ENCODE results near the gene SCAPER. TPM values are rescaled to one million over a fixed set of nuclear protein-coding genes. Genes with fewer than 3 reads are reported as not detected.
A peak's percentile ranks its signal among the peaks of the same experiment; 100 is the strongest.

The SCAPER gene
- total and polyA plus RNA-seq, 2 donors: 15.7 to 15.9 TPM

DNA sequence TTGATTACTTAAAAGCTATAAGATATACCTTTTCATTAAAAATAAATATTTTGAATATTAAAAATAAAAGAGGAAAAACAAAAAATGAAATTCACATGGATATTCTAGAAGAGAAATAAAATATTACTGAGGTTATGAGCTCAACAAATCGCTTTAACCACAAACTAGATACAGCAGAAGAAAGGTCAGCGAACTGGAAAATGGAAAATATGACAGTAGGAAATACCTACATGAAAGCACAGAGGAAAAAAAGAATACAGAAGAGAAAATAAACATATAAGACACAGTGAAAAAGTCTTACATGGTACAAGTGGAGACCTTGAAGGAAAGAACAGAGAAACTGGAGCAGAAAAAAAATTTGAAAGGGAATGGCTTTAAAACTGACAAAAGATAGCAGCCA is 33.2 kb downstream of the SCAPER start:
- H3K27me3 ChIP-seq (ENCODE audit: control insufficient read depth in 2 of 2, insufficient read depth in 1 of 2, low read length in 1 of 2): no peaks in the 10 kb centered on the region
- H3K27ac ChIP-seq (ENCODE audit: low read depth in 1 of 2, low read length in 1 of 2): no peak overlapping the region
- no peaks in the 10 kb centered on the region for H3K4me1 ChIP-seq (ENCODE audit: control insufficient read depth in 2 of 2, insufficient read depth in 2 of 2, low read length in 2 of 2)
- H3K36me3 ChIP-seq (ENCODE audit: control insufficient read depth in 2 of 2, insufficient read depth in 2 of 2, low read length in 1 of 2): peaks cover 0 to 7% of the 10 kb centered on the region in 2 donors
- DNase-seq (ENCODE audit: low read depth in 6 of 9, low spot score in 9 of 9): peak in 1 of 9 donors; percentile 13
- no peak overlapping the region for H3K4me3 ChIP-seq (ENCODE audit: low read length in 2 of 2)
- WGBS: 86% methylated on average over 2 of the region's 2 CpGs
- no peaks in the 10 kb centered on the region for H3K9me3 ChIP-seq (ENCODE audit: control insufficient read depth in 2 of 2, insufficient read depth in 1 of 2, low read length in 1 of 2)

DNA sequence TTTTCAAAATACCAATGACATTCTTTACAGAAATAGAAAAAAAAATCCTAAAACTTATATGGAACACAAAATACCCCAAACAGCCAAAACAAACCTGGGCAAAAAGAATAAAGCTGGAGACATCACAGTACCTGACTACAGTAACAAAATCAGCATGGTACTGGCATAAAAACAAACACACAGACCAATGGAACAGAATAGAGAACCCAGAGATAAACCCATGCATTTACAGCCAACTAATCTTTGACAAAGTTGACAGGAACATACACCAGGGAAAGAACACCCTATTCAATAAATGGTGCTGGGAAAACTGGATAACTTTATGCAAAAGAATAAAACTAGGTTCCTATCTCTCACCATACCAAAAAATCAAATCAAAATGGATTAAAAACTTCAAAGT is 36.4 kb downstream of the SCAPER start:
- H3K4me3 ChIP-seq (ENCODE audit: low read length in 2 of 2): no peak overlapping the region
- H3K4me1 ChIP-seq (ENCODE audit: control insufficient read depth in 2 of 2, insufficient read depth in 2 of 2, low read length in 2 of 2): no peaks in the 10 kb centered on the region
- no peak for DNase-seq (ENCODE audit: low read depth in 6 of 9, low spot score in 9 of 9)
- H3K36me3 ChIP-seq (ENCODE audit: control insufficient read depth in 2 of 2, insufficient read depth in 2 of 2, low read length in 1 of 2): no peaks in the 10 kb centered on the region
- H3K27me3 ChIP-seq (ENCODE audit: control insufficient read depth in 2 of 2, insufficient read depth in 1 of 2, low read length in 1 of 2): no peaks in the 10 kb centered on the region
- no peaks in the 10 kb centered on the region for H3K9me3 ChIP-seq (ENCODE audit: control insufficient read depth in 2 of 2, insufficient read depth in 1 of 2, low read length in 1 of 2)
- H3K27ac ChIP-seq (ENCODE audit: low read depth in 1 of 2, low read length in 1 of 2): no peak overlapping the region

DNA sequence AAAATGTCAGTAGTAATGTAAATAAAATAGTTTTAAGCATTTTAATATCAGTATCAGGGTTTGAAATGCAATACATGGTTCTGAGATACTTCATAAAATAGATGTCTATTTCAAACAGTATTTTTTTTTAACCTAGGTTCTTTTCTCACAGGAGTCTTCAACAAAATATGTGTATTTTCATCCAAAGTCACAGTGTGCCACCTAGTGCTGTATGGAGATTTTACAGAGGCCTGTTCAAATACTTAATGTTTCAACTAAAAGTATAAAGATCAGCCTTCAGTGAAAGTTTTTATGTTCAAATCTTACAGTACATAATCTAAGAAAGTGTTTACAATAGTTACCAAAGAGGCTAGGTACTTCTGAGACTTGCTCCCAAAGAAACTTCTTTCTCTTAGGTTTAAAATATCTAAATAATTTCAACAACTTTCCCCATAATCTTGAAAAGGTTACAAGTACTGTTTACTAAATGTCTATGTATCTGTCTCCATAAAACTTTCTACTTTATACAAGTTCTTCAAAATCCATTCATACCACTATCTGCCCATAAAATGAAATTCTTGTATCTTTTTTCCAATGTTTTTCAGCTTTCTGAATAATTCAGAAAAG is 38.3 kb downstream of the SCAPER start:
- Histone ChIP-seq H3K4me3 (ENCODE audit: low read length in 2 of 2) (no peak overlapping the region), H3K9me3 (ENCODE audit: control insufficient read depth in 2 of 2, insufficient read depth in 1 of 2, low read length in 1 of 2) (no peaks in the 10 kb centered on the region), H3K27me3 (ENCODE audit: control insufficient read depth in 2 of 2, insufficient read depth in 1 of 2, low read length in 1 of 2) (no peaks in the 10 kb centered on the region), H3K27ac (ENCODE audit: low read depth in 1 of 2, low read length in 1 of 2) (no peak overlapping the region), H3K36me3 (ENCODE audit: control insufficient read depth in 2 of 2, insufficient read depth in 2 of 2, low read length in 1 of 2) (no peaks in the 10 kb centered on the region), H3K4me1 (ENCODE audit: control insufficient read depth in 2 of 2, insufficient read depth in 2 of 2, low read length in 2 of 2) (no peaks in the 10 kb centered on the region)
- DNase-seq (ENCODE audit: low read depth in 6 of 9, low spot score in 9 of 9): peak in 7 of 9 donors; percentile 6 to 50 (median 19)

DNA sequence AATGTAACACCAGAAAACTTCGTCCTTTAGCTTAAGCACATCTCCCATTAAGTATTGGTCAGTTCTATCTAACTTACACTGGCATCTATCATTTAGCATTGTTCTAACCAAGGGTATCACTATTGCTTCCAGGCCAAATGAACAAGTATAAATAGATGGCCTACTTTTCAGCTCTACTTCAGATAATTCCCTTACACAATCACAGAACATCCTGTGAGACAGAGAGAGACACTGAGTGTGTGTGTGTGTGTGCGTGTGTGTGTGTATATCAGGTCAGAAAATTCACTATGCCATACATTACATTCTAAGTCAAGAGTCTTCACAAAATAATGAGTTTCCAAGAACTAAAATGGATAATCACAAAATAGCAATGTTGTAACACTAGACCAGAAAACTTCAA is 39.1 kb downstream of the SCAPER start:
- no peak overlapping the region for H3K4me3 ChIP-seq (ENCODE audit: low read length in 2 of 2)
- H3K9me3 ChIP-seq (ENCODE audit: control insufficient read depth in 2 of 2, insufficient read depth in 1 of 2, low read length in 1 of 2): no peaks in the 10 kb centered on the region
- no peaks in the 10 kb centered on the region for H3K27me3 ChIP-seq (ENCODE audit: control insufficient read depth in 2 of 2, insufficient read depth in 1 of 2, low read length in 1 of 2)
- 95% methylated on average over 2 of the region's 2 CpGs for WGBS
- H3K27ac ChIP-seq (ENCODE audit: low read depth in 1 of 2, low read length in 1 of 2): no peak overlapping the region
- no peaks in the 10 kb centered on the region for H3K4me1 ChIP-seq (ENCODE audit: control insufficient read depth in 2 of 2, insufficient read depth in 2 of 2, low read length in 2 of 2)
- DNase-seq (ENCODE audit: low read depth in 6 of 9, low spot score in 9 of 9): peak in 1 of 9 donors; percentile 20
- H3K36me3 ChIP-seq (ENCODE audit: control insufficient read depth in 2 of 2, insufficient read depth in 2 of 2, low read length in 1 of 2): no peaks in the 10 kb centered on the region

DNA sequence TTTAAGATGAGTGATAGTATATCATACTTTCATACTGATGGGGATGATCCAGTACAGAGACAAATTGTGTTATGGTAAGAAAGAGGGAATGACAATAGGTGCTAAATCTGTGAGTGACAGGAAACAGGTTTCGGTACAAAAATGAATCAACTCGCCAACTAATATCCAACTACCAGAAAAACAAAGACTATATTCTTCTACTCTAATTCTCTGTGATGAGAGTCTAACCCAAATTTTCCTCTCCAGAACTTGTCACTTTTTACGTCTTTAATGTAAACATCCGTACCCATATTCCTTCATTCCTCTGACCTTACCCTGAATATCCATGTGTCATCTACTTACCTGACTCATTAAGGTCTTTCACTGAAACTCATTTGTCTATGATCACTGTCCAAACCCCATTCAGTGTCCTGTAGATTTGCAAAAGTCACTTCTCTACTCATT is 39.6 kb downstream of the SCAPER start:
- Histone ChIP-seq H3K9me3 (ENCODE audit: control insufficient read depth in 2 of 2, insufficient read depth in 1 of 2, low read length in 1 of 2) (no peaks in the 10 kb centered on the region), H3K27me3 (ENCODE audit: control insufficient read depth in 2 of 2, insufficient read depth in 1 of 2, low read length in 1 of 2) (no peaks in the 10 kb centered on the region), H3K4me3 (ENCODE audit: low read length in 2 of 2) (no peak overlapping the region), H3K4me1 (ENCODE audit: control insufficient read depth in 2 of 2, insufficient read depth in 2 of 2, low read length in 2 of 2) (no peaks in the 10 kb centered on the region), H3K36me3 (ENCODE audit: control insufficient read depth in 2 of 2, insufficient read depth in 2 of 2, low read length in 1 of 2) (no peaks in the 10 kb centered on the region), H3K27ac (ENCODE audit: low read depth in 1 of 2, low read length in 1 of 2) (no peak overlapping the region)
- DNase-seq (ENCODE audit: low read depth in 6 of 9, low spot score in 9 of 9): no peak
- WGBS: 85% methylated on average over 4 of the region's 4 CpGs

DNA sequence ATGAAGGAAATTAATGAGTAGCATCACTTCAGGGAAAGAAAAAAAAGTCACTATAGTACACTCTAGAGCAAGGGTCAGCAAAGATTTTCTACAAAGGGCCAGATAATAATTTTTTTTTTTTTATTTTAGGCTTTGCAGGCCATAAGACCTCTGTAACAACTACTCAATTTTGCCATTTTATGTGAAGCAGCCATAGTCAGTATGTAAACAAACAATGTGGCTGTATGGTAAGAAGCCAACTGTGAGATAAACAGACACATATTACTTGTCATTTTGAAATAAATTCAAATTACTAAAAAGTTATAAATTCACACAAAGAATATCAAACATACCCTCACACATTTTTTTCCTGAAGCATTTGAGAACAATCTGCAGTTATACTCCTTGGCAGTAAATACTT is 40.6 kb downstream of the SCAPER start:
- no peaks in the 10 kb centered on the region for H3K4me1 ChIP-seq (ENCODE audit: control insufficient read depth in 2 of 2, insufficient read depth in 2 of 2, low read length in 2 of 2)
- no peak for DNase-seq (ENCODE audit: low read depth in 6 of 9, low spot score in 9 of 9)
- H3K9me3 ChIP-seq (ENCODE audit: control insufficient read depth in 2 of 2, insufficient read depth in 1 of 2, low read length in 1 of 2): no peaks in the 10 kb centered on the region
- no peaks in the 10 kb centered on the region for H3K36me3 ChIP-seq (ENCODE audit: control insufficient read depth in 2 of 2, insufficient read depth in 2 of 2, low read length in 1 of 2)
- no peak overlapping the region for H3K4me3 ChIP-seq (ENCODE audit: low read length in 2 of 2)
- no peak overlapping the region for H3K27ac ChIP-seq (ENCODE audit: low read depth in 1 of 2, low read length in 1 of 2)
- H3K27me3 ChIP-seq (ENCODE audit: control insufficient read depth in 2 of 2, insufficient read depth in 1 of 2, low read length in 1 of 2): no peaks in the 10 kb centered on the region

DNA sequence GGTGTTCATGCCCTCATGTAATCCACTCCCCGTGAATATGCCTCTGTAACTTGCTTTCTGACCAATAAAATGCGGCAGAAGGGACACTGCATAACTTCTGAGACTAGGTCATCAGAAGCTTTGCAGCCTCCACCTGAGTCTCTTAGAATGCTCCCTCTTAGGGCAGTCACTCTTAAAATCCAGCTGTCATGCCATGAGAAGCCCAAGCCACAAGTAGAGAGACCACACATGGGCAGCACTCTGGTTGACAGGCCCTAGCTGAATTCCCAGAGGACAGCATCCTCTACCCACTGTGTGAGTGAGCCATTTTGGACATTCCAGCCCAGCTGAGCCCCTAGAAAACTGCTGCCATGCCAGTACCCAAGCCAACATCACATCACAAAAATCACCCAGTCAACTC is 41.4 kb downstream of the SCAPER start:
- H3K4me3 ChIP-seq (ENCODE audit: low read length in 2 of 2): no peak overlapping the region
- no peaks in the 10 kb centered on the region for H3K36me3 ChIP-seq (ENCODE audit: control insufficient read depth in 2 of 2, insufficient read depth in 2 of 2, low read length in 1 of 2)
- DNase-seq (ENCODE audit: low read depth in 6 of 9, low spot score in 9 of 9): no peak
- no peak overlapping the region for H3K27ac ChIP-seq (ENCODE audit: low read depth in 1 of 2, low read length in 1 of 2)
- H3K27me3 ChIP-seq (ENCODE audit: control insufficient read depth in 2 of 2, insufficient read depth in 1 of 2, low read length in 1 of 2): no peaks in the 10 kb centered on the region
- H3K9me3 ChIP-seq (ENCODE audit: control insufficient read depth in 2 of 2, insufficient read depth in 1 of 2, low read length in 1 of 2): no peaks in the 10 kb centered on the region
- H3K4me1 ChIP-seq (ENCODE audit: control insufficient read depth in 2 of 2, insufficient read depth in 2 of 2, low read length in 2 of 2): no peaks in the 10 kb centered on the region
- WGBS: 98% methylated on average over 2 of the region's 2 CpGs

DNA sequence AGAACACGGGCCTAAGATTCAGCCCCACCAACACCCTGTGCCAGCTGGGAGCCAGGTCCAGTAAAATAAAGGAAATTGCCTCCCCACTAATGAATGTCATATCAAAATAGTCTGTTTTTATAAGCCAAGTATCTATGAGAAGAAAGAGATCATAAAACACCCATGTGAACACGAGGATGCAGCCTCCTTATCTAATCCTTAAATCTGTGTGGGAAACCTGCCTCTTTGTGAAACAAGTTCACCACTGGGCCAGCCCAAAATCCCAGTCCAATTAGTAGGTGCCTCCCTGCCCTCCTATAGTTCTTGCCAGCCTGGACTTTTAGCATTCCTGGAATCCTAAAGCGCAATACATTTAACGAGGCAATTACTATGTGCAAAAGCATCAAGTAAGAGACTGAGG is 42.0 kb downstream of the SCAPER start:
- Histone ChIP-seq H3K27me3 (ENCODE audit: control insufficient read depth in 2 of 2, insufficient read depth in 1 of 2, low read length in 1 of 2) (no peaks in the 10 kb centered on the region), H3K9me3 (ENCODE audit: control insufficient read depth in 2 of 2, insufficient read depth in 1 of 2, low read length in 1 of 2) (no peaks in the 10 kb centered on the region), H3K4me1 (ENCODE audit: control insufficient read depth in 2 of 2, insufficient read depth in 2 of 2, low read length in 2 of 2) (no peaks in the 10 kb centered on the region), H3K36me3 (ENCODE audit: control insufficient read depth in 2 of 2, insufficient read depth in 2 of 2, low read length in 1 of 2) (no peaks in the 10 kb centered on the region), H3K27ac (ENCODE audit: low read depth in 1 of 2, low read length in 1 of 2) (no peak overlapping the region), H3K4me3 (ENCODE audit: low read length in 2 of 2) (no peak overlapping the region)
- DNase-seq (ENCODE audit: low read depth in 6 of 9, low spot score in 9 of 9): no peak
- 90% methylated on average over 4 of the region's 4 CpGs for WGBS

DNA sequence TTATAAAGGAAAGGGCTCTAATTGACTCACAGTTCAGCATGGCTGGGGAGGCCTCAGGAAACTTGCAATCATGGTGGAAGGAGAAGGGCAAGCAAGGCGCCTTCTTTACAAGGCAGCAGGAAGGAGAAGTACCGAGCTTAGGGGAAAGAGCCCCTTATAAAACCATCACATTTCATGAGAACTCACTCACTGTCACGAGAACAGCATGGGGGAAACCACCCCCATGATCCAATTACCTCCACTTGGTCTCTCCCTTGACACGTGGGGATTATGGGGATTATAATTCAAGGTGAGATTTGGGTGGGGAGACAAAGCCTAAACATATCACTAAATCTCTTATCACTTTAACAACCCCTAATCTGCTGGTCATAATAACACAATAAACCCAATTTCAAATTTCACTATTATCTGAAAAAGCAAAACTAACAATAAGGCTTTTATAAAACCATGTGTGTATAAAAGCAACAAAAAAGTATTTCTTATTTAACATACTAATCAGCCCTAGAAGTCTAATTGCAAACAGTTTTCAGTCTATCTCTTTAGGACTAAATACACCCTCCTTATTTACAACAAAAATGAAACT is 43.2 kb downstream of the SCAPER start:
- no peak overlapping the region for H3K4me3 ChIP-seq (ENCODE audit: low read length in 2 of 2)
- no peaks in the 10 kb centered on the region for H3K9me3 ChIP-seq (ENCODE audit: control insufficient read depth in 2 of 2, insufficient read depth in 1 of 2, low read length in 1 of 2)
- WGBS: 94% methylated on average over 4 of the region's 4 CpGs
- DNase-seq (ENCODE audit: low read depth in 6 of 9, low spot score in 9 of 9): no peak
- no peaks in the 10 kb centered on the region for H3K4me1 ChIP-seq (ENCODE audit: control insufficient read depth in 2 of 2, insufficient read depth in 2 of 2, low read length in 2 of 2)
- no peaks in the 10 kb centered on the region for H3K27me3 ChIP-seq (ENCODE audit: control insufficient read depth in 2 of 2, insufficient read depth in 1 of 2, low read length in 1 of 2)
- H3K36me3 ChIP-seq (ENCODE audit: control insufficient read depth in 2 of 2, insufficient read depth in 2 of 2, low read length in 1 of 2): no peaks in the 10 kb centered on the region
- H3K27ac ChIP-seq (ENCODE audit: low read depth in 1 of 2, low read length in 1 of 2): no peak overlapping the region

All from thymus (tissue), 11 donors.